Left ventricle myocardium superior (tissue), 1 donor: ENCODE results near the gene MYBPC1. TPM values are rescaled to one million over a fixed set of nuclear protein-coding genes. Genes with fewer than 3 reads are reported as not detected.

Experiments used
- ATAC-seq: fragments of 200-7000 bp; cut with Tn5 transposase; one replicate; pipeline ENCODE4 v1.9.1; 2020; ENCODE audit warnings: mild to moderate bottlenecking, moderate library complexity
- DNase-seq: peaks from one replicate; pipeline ENCODE4 v3.0.0-alpha.2; 2020
- intact Hi-C: fragments of 100-400 bp; cut with micrococcal nuclease; formaldehyde crosslinking; loops from one replicate; pipeline ENCODE4 v1.11.0; 2022
- total RNA-seq: library from RNA; stranded (reverse); fragmentation: NEBNext Ultra II Directional; extraction: Animal tissue kit (Norgen Biotek cat#: 25700); gene quantifications from one replicate; pipeline ENCODE4 v1.2.1, GENCODE V29; 2021
- donor health status: DM: no; HTN: yes; CAD: no; lungs with severe emphysema.

Gene MYBPC1
- total RNA-seq, 1 donor from 2014 or later = 3.9 TPM

- no peak for DNase-seq
- ATAC-seq = no peak
- intact Hi-C loops = no loop called here
Measured at GRCh38 chr12:101685092-101685491, 90.3 kb downstream of the MYBPC1 start.

- peak; percentile 96 for ATAC-seq
- DNase-seq = no peak
- intact Hi-C loops = no loop called here
Measured at GRCh38 chr12:101686176-101686575, 91.4 kb downstream of the MYBPC1 start.

- no peak for ATAC-seq
- no peak for DNase-seq
- intact Hi-C loops = no loop called here
Measured at GRCh38 chr12:101690544-101691098, 95.8 kb downstream of the MYBPC1 start.

DNA sequence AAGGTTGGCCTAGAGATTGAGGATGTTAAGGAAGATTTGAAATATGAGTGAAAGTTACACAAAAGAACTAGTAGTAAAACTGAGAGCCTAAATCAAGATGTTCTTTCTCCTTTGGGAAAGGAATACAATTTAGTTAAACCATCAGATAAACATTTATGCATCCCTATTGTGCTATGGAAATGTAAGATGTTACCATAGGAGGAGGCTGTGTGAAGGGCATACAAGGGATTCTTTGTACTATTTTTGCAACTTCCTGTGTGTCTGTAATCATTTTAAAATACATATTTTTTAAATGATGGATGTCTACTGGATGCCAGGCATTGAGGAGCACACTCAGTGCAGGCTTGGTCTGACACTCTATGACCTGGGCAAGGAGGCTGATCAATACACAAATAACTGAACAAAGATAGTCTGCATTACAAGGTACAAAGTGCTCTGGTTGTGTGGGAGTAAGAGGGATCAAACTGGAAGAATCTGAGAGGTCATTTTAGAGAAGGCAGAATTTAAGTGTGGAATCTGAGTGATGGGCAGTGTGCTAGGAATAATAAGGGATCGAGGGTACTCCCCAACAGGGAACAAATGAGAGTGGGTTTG, 96.8 kb downstream of the MYBPC1 start:
- ATAC-seq = no peak
- no peak for DNase-seq
- intact Hi-C loops = no loop called here

GRCh38 chr12:101694297-101694848, 99.6 kb downstream of the MYBPC1 start:
- ATAC-seq = no peak
- intact Hi-C loops = no loop called here
- no peak for DNase-seq

DNA sequence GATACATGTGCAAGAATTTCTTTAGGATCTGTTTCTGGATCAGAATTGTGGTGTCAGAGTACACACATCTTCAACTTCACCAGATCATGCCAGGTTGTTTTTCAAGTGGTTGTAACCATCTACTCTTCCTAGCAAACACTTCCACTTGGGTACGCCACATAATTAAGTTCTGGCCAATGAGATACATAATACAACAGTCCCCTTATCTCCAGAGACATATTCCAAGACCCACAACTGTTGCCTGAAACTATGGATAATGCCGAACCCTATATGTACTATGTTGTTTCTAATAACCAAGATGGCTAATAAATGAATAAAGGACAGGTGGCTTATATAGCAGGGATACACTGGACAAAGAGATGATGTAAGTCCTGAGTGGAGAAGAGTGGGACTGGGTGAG, 100.2 kb downstream of the MYBPC1 start:
- no peak for ATAC-seq
- intact Hi-C loops = no loop called here
- no peak for DNase-seq

GRCh38 chr12:101695706-101696105, 100.9 kb downstream of the MYBPC1 start:
- DNase-seq (no peak), ATAC-seq (no peak)
- intact Hi-C loops = no loop called here

- intact Hi-C loops = no loop called here
- ATAC-seq (peak; percentile 85), DNase-seq (peak; percentile 79)
Measured at GRCh38 chr12:101696251-101697196, 101.8 kb downstream of the MYBPC1 start.

- intact Hi-C loops = no loop called here
- DNase-seq (peak; percentile 89), ATAC-seq (peak; percentile 77)
Measured at GRCh38 chr12:101697197-101697929, 102.6 kb downstream of the MYBPC1 start, which contains the start of gene CHPT1. CHPT1 (plus strand) TSS chr12:101697640; CDS start chr12:101697862, 222 bp downstream.

DNA sequence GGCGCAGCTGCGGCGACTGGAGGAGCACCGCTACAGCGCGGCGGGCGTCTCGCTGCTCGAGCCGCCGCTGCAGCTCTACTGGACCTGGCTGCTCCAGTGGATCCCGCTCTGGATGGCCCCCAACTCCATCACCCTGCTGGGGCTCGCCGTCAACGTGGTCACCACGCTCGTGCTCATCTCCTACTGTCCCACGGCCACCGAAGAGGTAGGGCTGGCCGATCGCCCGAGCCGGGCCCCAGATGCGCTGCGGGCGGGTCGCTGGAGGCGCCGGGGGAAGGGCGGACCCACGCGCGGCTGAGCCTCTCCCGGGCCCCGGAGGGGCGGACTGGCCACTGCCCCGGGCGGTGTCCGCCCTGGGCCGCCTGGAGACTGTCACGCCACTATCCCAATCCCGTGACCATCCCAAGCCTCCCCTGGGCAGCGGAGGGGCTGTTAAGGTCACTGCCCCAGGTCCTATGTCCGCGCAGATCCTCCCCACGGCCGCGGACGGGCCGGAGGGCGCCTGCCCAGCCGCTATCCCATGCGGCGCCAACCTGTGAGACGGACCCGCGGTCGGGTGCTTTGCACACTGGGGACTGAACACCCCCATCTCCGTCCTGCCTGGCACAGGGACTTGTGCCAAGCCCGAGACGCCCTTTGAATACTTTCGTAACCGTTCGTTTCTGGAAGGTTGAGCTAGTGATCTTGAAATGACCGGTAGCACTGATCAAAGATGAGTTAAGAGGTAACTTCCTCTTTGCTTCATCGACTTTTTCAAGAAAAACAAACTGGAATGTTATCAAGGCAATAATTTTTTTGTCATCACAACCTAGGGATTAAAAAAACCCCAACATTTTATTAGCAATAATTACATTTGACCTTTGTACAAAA, 103.4 kb downstream of the MYBPC1 start:
- DNase-seq (peak; percentile 79), ATAC-seq (peak; percentile 51)
- intact Hi-C loops = no loop called here

GRCh38 chr12:101698800-101699347, 104.1 kb downstream of the MYBPC1 start:
- ATAC-seq (peak; percentile 14), DNase-seq (no peak)
- intact Hi-C loops = no loop called here

- no peak for DNase-seq
- intact Hi-C loops = no loop called here
- ATAC-seq = no peak
Measured at GRCh38 chr12:101700299-101700820, 105.6 kb downstream of the MYBPC1 start.

- no peak for ATAC-seq
- DNase-seq = no peak
- intact Hi-C loops = no loop called here
Measured at GRCh38 chr12:101703487-101703886, 108.7 kb downstream of the MYBPC1 start.

DNA sequence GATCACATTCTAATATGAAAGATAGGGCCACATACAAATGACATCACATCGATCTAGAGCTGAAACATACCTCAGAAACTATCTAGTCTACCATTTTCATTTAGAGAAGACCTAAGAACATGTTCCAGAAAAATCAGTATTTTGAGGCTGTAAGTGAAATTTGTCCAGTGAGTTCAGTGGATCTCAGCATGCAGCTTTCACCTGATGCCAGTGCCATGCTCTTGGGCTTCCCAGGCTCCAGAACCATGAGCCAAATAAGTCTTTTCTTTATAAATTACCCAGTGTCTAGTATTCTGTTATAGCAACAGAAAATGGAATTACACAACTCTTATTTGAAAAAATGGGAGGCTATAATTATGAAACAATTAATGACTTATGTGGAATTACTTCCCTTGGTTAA, 111.6 kb downstream of the MYBPC1 start:
- no peak for DNase-seq
- intact Hi-C loops = no loop called here
- ATAC-seq = no peak

GRCh38 chr12:101707131-101707782, 112.5 kb downstream of the MYBPC1 start:
- DNase-seq (no peak), ATAC-seq (peak; percentile 59)
- intact Hi-C loops = no loop called here

- intact Hi-C loops = no loop called here
- ATAC-seq (no peak), DNase-seq (no peak)
Measured at GRCh38 chr12:101710288-101710687, 115.5 kb downstream of the MYBPC1 start.

- ATAC-seq (peak; percentile 92), DNase-seq (peak; percentile 44)
- intact Hi-C loops = no loop called here
Measured at GRCh38 chr12:101713059-101713682, 118.4 kb downstream of the MYBPC1 start.
